ENCODE data around the gene DCUN1D1.

DCUN1D1 gene

GRCh38 chr3:182906036-182906435 lies 74.3 kb downstream of the DCUN1D1 start:
- TF ChIP-seq FOXP2 (optimal IDR thresholded peaks at IDR 0.05; ENCODE audit: control extremely low read depth, extremely low read length, insufficient read depth) (no peak), POLR2AphosphoS5 (IDR thresholded peaks at IDR 0.05; ENCODE audit: borderline replicate concordance, low read depth, low read length) (no peak), EZH2 (IDR thresholded peaks at IDR 0.05) (no peak)
- no peak for DNase-seq (ENCODE audit: low read depth, low spot score)
- Histone ChIP-seq H3K27ac (no peak overlapping the region), H3K36me3 (ENCODE audit: insufficient read depth, low read length) (peaks cover 26% of the 10 kb centered on the region), H3K9me3 (ENCODE audit: low read depth, low read length) (no peaks in the 10 kb centered on the region), H3K9ac (ENCODE audit: insufficient read length) (no peak overlapping the region), H3K4me3 (no peak overlapping the region)

- H3K9ac ChIP-seq (ENCODE audit: insufficient read length) = no peak overlapping the region
- no peak overlapping the region for H3K4me3 ChIP-seq
- H3K36me3 ChIP-seq (ENCODE audit: insufficient read depth, low read length) = peaks cover 26% of the 10 kb centered on the region
- no peaks in the 10 kb centered on the region for H3K9me3 ChIP-seq (ENCODE audit: low read depth, low read length)
- DNase-seq (ENCODE audit: low read depth, low spot score) = no peak
- TF ChIP-seq POLR2AphosphoS5 (IDR thresholded peaks at IDR 0.05; ENCODE audit: borderline replicate concordance, low read depth, low read length) = no peak
- H3K27ac ChIP-seq = no peak overlapping the region
Observed at GRCh38 chr3:182905623-182906022, 74.7 kb downstream of the DCUN1D1 start.

GRCh38 chr3:182904164-182904563 lies 76.2 kb downstream of the DCUN1D1 start:
- no peak for DNase-seq (ENCODE audit: low read depth, low spot score)

GRCh38 chr3:182902236-182902635 lies 78.1 kb downstream of the DCUN1D1 start:
- Histone ChIP-seq H3K36me3 (ENCODE audit: insufficient read depth, low read length) (peaks cover 37% of the 10 kb centered on the region), H3K9ac (ENCODE audit: insufficient read length) (no peak overlapping the region), H3K27ac (no peak overlapping the region), H3K9me3 (ENCODE audit: low read depth, low read length) (no peaks in the 10 kb centered on the region), H3K4me3 (no peak overlapping the region)
- DNase-seq (ENCODE audit: low read depth, low spot score) = no peak
- TF ChIP-seq FOXP2 (optimal IDR thresholded peaks at IDR 0.05; ENCODE audit: control extremely low read depth, extremely low read length, insufficient read depth) (no peak), EZH2 (IDR thresholded peaks at IDR 0.05) (no peak), POLR2AphosphoS5 (IDR thresholded peaks at IDR 0.05; ENCODE audit: borderline replicate concordance, low read depth, low read length) (no peak)

More at GRCh38 chr3:182904164-182904563, 76.2 kb downstream of the DCUN1D1 start:
- TF ChIP-seq EZH2 (IDR thresholded peaks at IDR 0.05) (no peak), FOXP2 (optimal IDR thresholded peaks at IDR 0.05; ENCODE audit: control extremely low read depth, extremely low read length, insufficient read depth) (no peak), POLR2AphosphoS5 (IDR thresholded peaks at IDR 0.05; ENCODE audit: borderline replicate concordance, low read depth, low read length) (no peak)
- Histone ChIP-seq H3K9me3 (ENCODE audit: low read depth, low read length) (no peaks in the 10 kb centered on the region), H3K27ac (no peak overlapping the region), H3K4me3 (no peak overlapping the region), H3K36me3 (ENCODE audit: insufficient read depth, low read length) (peaks cover 32% of the 10 kb centered on the region), H3K9ac (ENCODE audit: insufficient read length) (no peak overlapping the region)

- Histone ChIP-seq H3K27ac (no peak overlapping the region), H3K9me3 (ENCODE audit: low read depth, low read length) (no peaks in the 10 kb centered on the region), H3K9ac (ENCODE audit: insufficient read length) (no peak overlapping the region), H3K36me3 (ENCODE audit: insufficient read depth, low read length) (peaks cover 11% of the 10 kb centered on the region), H3K4me3 (no peak overlapping the region)
- TF ChIP-seq FOXP2 (optimal IDR thresholded peaks at IDR 0.05; ENCODE audit: control extremely low read depth, extremely low read length, insufficient read depth) (no peak), POLR2AphosphoS5 (IDR thresholded peaks at IDR 0.05; ENCODE audit: borderline replicate concordance, low read depth, low read length) (no peak), EZH2 (IDR thresholded peaks at IDR 0.05) (no peak)
- no peak for DNase-seq (ENCODE audit: low read depth, low spot score)
Observed at GRCh38 chr3:182896553-182896952, 83.8 kb downstream of the DCUN1D1 start.

GRCh38 chr3:182895513-182896112 lies 84.7 kb downstream of the DCUN1D1 start:
- TF ChIP-seq EZH2 (IDR thresholded peaks at IDR 0.05) (no peak), POLR2AphosphoS5 (IDR thresholded peaks at IDR 0.05; ENCODE audit: borderline replicate concordance, low read depth, low read length) (no peak), FOXP2 (optimal IDR thresholded peaks at IDR 0.05; ENCODE audit: control extremely low read depth, extremely low read length, insufficient read depth) (no peak)
- H3K9ac ChIP-seq (ENCODE audit: insufficient read length) = no peak overlapping the region
- no peak overlapping the region for H3K27ac ChIP-seq
- DNase-seq (ENCODE audit: low read depth, low spot score) = no peak
- H3K9me3 ChIP-seq (ENCODE audit: low read depth, low read length) = no peaks in the 10 kb centered on the region
- no peak overlapping the region for H3K4me3 ChIP-seq
- H3K36me3 ChIP-seq (ENCODE audit: insufficient read depth, low read length) = peaks cover 17% of the 10 kb centered on the region

GRCh38 chr3:182892226-182892625 lies 88.1 kb downstream of the DCUN1D1 start:
- Histone ChIP-seq H3K9ac (ENCODE audit: insufficient read length) (no peak overlapping the region), H3K36me3 (ENCODE audit: insufficient read depth, low read length) (peaks cover 22% of the 10 kb centered on the region), H3K27ac (no peak overlapping the region), H3K4me3 (no peak overlapping the region), H3K9me3 (ENCODE audit: low read depth, low read length) (no peaks in the 10 kb centered on the region)
- no peak for DNase-seq (ENCODE audit: low read depth, low spot score)
- TF ChIP-seq POLR2AphosphoS5 (IDR thresholded peaks at IDR 0.05; ENCODE audit: borderline replicate concordance, low read depth, low read length) (no peak), FOXP2 (optimal IDR thresholded peaks at IDR 0.05; ENCODE audit: control extremely low read depth, extremely low read length, insufficient read depth) (no peak), EZH2 (IDR thresholded peaks at IDR 0.05) (no peak)

GRCh38 chr3:182891364-182891763 lies 89.0 kb downstream of the DCUN1D1 start:
- no peak for DNase-seq (ENCODE audit: low read depth, low spot score)
- Histone ChIP-seq H3K36me3 (ENCODE audit: insufficient read depth, low read length) (peaks cover 22% of the 10 kb centered on the region), H3K27ac (no peak overlapping the region), H3K4me3 (no peak overlapping the region), H3K9ac (ENCODE audit: insufficient read length) (no peak overlapping the region), H3K9me3 (ENCODE audit: low read depth, low read length) (no peaks in the 10 kb centered on the region)
- no peak for TF ChIP-seq EZH2 (IDR thresholded peaks at IDR 0.05)
- no peak for TF ChIP-seq POLR2AphosphoS5 (IDR thresholded peaks at IDR 0.05; ENCODE audit: borderline replicate concordance, low read depth, low read length)
- no peak for TF ChIP-seq FOXP2 (optimal IDR thresholded peaks at IDR 0.05; ENCODE audit: control extremely low read depth, extremely low read length, insufficient read depth)
